Liver (tissue), 9 donors: ENCODE measurements around the gene CCIN. TPM values are rescaled to one million over a fixed set of nuclear protein-coding genes. Genes with fewer than 3 reads are reported as not detected.

Experiments used
- DNase-seq: peaks from one replicate; pipeline ENCODE4 v3.0.0-alpha.2; 2017; ENCODE audit warnings: low spot score
- H3K27ac ChIP-seq, 2 donors: one replicate each; pipeline ENCODE4 v1.7.0; 2013; ENCODE audit warnings: inconsistent platforms in 2 of 2, low read length in 2 of 2, control low read depth in 1 of 2, low read depth in 1 of 2, mild to moderate bottlenecking in 1 of 2
- H3K27me3 ChIP-seq, 4 donors: one replicate each; pipeline versions ENCODE4 v1.6.1 to v1.7.0; 2013; ENCODE audit warnings: low read length in 3 of 4, inconsistent platforms in 1 of 4, mild to moderate bottlenecking in 1 of 4, moderate library complexity in 1 of 4; ENCODE audit not compliant: control insufficient read depth in 4 of 4, insufficient read depth in 4 of 4
- H3K36me3 ChIP-seq, 4 donors: one replicate each; pipeline versions ENCODE4 v1.6.1 to v1.7.0; 2013; ENCODE audit warnings: low read length in 3 of 4, mild to moderate bottlenecking in 3 of 4, low read depth in 1 of 4, moderate library complexity in 1 of 4; ENCODE audit not compliant: control insufficient read depth in 4 of 4, insufficient read depth in 3 of 4
- H3K4me1 ChIP-seq, 4 donors: one replicate each; pipeline versions ENCODE4 v1.6.1 to v1.7.0; 2013; ENCODE audit warnings: low read length in 3 of 4, mild to moderate bottlenecking in 3 of 4, moderate library complexity in 1 of 4; ENCODE audit not compliant: control insufficient read depth in 4 of 4, insufficient read depth in 4 of 4
- H3K4me3 ChIP-seq, 3 donors: one replicate each; pipeline versions ENCODE4 v1.6.1 to v1.7.0; 2013; ENCODE audit warnings: low read length in 3 of 3, control low read depth in 1 of 3, low read depth in 1 of 3, mild to moderate bottlenecking in 1 of 3
- H3K9ac ChIP-seq, 2 donors: one replicate each; pipeline ENCODE4 v1.7.0; 2013; ENCODE audit warnings: low read length in 2 of 2, mild to moderate bottlenecking in 2 of 2, moderate library complexity in 2 of 2, control low read depth in 1 of 2, low read depth in 1 of 2
- H3K9me3 ChIP-seq, 4 donors: one replicate each; pipeline versions ENCODE4 v1.6.1 to v1.7.0; 2013; ENCODE audit warnings: low read length in 3 of 4; ENCODE audit not compliant: control insufficient read depth in 4 of 4
- ATF3 ChIP-seq: IDR thresholded peaks from 2 replicates; pipeline ENCODE4 v1.6.1; 2016; ENCODE audit warnings: antibody characterized with exemption
- EGR1 ChIP-seq, 2 donors: IDR thresholded peaks; 2 replicates each; pipeline ENCODE4 v1.6.1; 2016 to 2018; ENCODE audit warnings: antibody characterized with exemption in 2 of 2, low read depth in 2 of 2
- FOXA1 ChIP-seq: IDR thresholded peaks from 2 replicates; pipeline ENCODE4 v1.6.1; 2016; ENCODE audit warnings: antibody characterized with exemption
- GABPA ChIP-seq, 2 donors: IDR thresholded peaks in 1 of 2; conservative IDR thresholded peaks in 1 of 2; 2 replicates each; pipeline ENCODE4 v1.6.1; 2016; ENCODE audit warnings: antibody characterized with exemption in 2 of 2, mild to moderate bottlenecking in 1 of 2, moderate library complexity in 1 of 2
- HNF4A ChIP-seq, 2 donors: conservative IDR thresholded peaks; 2 replicates each; pipeline ENCODE4 v1.6.1; 2016; ENCODE audit warnings: antibody characterized with exemption in 2 of 2, mild to moderate bottlenecking in 2 of 2
- HNF4G ChIP-seq: IDR thresholded peaks from 2 replicates; pipeline ENCODE4 v1.6.1; 2016; ENCODE audit warnings: antibody characterized with exemption
- JUND ChIP-seq, 2 donors: IDR thresholded peaks; 2 replicates each; pipeline ENCODE4 v1.6.1; 2016; ENCODE audit warnings: antibody characterized with exemption in 2 of 2
- NR2F2 ChIP-seq: IDR thresholded peaks from 2 replicates; pipeline ENCODE4 v1.6.1; 2016; ENCODE audit warnings: antibody characterized with exemption
- RAD21 ChIP-seq, 2 donors: IDR thresholded peaks; 2 replicates each; pipeline ENCODE4 v1.6.1; 2016; ENCODE audit warnings: antibody characterized with exemption in 2 of 2, mild to moderate bottlenecking in 2 of 2
- REST ChIP-seq: IDR thresholded peaks from 2 replicates; pipeline ENCODE4 v1.6.1; 2016; ENCODE audit warnings: antibody characterized with exemption, mild to moderate bottlenecking
- RXRA ChIP-seq, 2 donors: IDR thresholded peaks; 2 replicates each; pipeline ENCODE4 v1.6.1; 2017 to 2018; ENCODE audit warnings: antibody characterized with exemption in 2 of 2, mild to moderate bottlenecking in 1 of 2
- SP1 ChIP-seq: IDR thresholded peaks from 2 replicates; pipeline ENCODE4 v1.6.1; 2018; ENCODE audit warnings: antibody characterized with exemption, mild to moderate bottlenecking
- TAF1 ChIP-seq: conservative IDR thresholded peaks from 2 replicates; pipeline ENCODE4 v1.6.1; 2016; ENCODE audit warnings: antibody characterized with exemption, mild to moderate bottlenecking
- YY1 ChIP-seq: IDR thresholded peaks from 2 replicates; pipeline ENCODE4 v1.6.1; 2016; ENCODE audit warnings: antibody characterized with exemption, mild to moderate bottlenecking
- WGBS: extraction: QIAGEN DNeasy Blood & Tissue Kit; methylation state at CpG from one replicate; pipeline ENCODE4 v1.1.7; 2013; 5-methylcytosine and 5-hydroxymethylcytosine counted together
- polyA plus RNA-seq, 2 donors: library from polyadenylated mRNA; stranded (reverse) in 1 of 2; unstranded in 1 of 2; fragments of 200-250 nt in 1 of 2; fragments of >200 nt in 1 of 2; fragmentation: Nextera tagmentation in 1 of 2; extraction: Ambion mirVana in 1 of 2; gene quantifications; one replicate each; pipeline versions ENCODE4 v1.2.1 to v1.2.3, GENCODE V29; 2013 to 2015
- total RNA-seq, 2 donors: library from RNA; depleted of rRNA; stranded (reverse); fragments of >200 nt; gene quantifications; one replicate each; pipeline ENCODE4 v1.2.3, GENCODE V29; 2014
- TF ChIP-seq, protein P1 (sequence below): IDR thresholded peaks from 2 replicates; pipeline ENCODE4 v1.6.1; 2016; ENCODE audit warnings: antibody characterized with exemption
- TF ChIP-seq, protein P2 (sequence below): IDR thresholded peaks from 2 replicates; pipeline ENCODE4 v1.6.1; 2016; ENCODE audit warnings: antibody characterized with exemption
- TF ChIP-seq, protein P3 (sequence below): fragments of 150-350 bp; IDR thresholded peaks from 2 replicates; pipeline ENCODE4 v1.5.1; 2017; ENCODE audit warnings: improper control_type of control experiment, low read depth, low read length; ENCODE audit not compliant: missing input control
- donor health status: healthy.
- donor health status: healthy.
- donor health status: healthy.
- donor health status: healthy.
- donor health status: healthy.

The CCIN gene
- total and polyA plus RNA-seq, 4 donors: not detected

GRCh38 chr9:36132086-36132485 is 37.1 kb upstream of the CCIN start:
- Histone ChIP-seq H3K36me3 (no peaks in the 10 kb centered on the region), H3K9ac (no peak overlapping the region), H3K9me3 (no peaks in the 10 kb centered on the region), H3K4me3 (no peak overlapping the region), H3K27ac (no peak overlapping the region), H3K27me3 (no peaks in the 10 kb centered on the region), H3K4me1 (peaks cover 3 to 16% (median 15%) of the 10 kb centered on the region in 4 donors)
- WGBS: 70% methylated on average over 3 of the region's 3 CpGs
- TF ChIP-seq, protein P1, sequence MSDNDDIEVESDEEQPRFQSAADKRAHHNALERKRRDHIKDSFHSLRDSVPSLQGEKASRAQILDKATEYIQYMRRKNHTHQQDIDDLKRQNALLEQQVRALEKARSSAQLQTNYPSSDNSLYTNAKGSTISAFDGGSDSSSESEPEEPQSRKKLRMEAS: no peak
- TF ChIP-seq JUND (IDR thresholded peaks at IDR 0.05) (no peak), ATF3 (no peak), GABPA (IDR thresholded peaks at IDR 0.05 in 1 of 2, conservative IDR thresholded peaks at IDR 0.05 in 1 of 2) (no peak), NR2F2 (no peak), REST (no peak), HNF4G (no peak), EGR1 (IDR thresholded peaks at IDR 0.05; ENCODE audit: low read depth in 2 of 2) (no peak), FOXA1 (no peak), YY1 (no peak)
- TF ChIP-seq, protein P2, sequence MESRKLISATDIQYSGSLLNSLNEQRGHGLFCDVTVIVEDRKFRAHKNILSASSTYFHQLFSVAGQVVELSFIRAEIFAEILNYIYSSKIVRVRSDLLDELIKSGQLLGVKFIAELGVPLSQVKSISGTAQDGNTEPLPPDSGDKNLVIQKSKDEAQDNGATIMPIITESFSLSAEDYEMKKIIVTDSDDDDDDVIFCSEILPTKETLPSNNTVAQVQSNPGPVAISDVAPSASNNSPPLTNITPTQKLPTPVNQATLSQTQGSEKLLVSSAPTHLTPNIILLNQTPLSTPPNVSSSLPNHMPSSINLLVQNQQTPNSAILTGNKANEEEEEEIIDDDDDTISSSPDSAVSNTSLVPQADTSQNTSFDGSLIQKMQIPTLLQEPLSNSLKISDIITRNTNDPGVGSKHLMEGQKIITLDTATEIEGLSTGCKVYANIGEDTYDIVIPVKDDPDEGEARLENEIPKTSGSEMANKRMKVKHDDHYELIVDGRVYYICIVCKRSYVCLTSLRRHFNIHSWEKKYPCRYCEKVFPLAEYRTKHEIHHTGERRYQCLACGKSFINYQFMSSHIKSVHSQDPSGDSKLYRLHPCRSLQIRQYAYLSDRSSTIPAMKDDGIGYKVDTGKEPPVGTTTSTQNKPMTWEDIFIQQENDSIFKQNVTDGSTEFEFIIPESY: no peak
- TF ChIP-seq, protein P3, sequence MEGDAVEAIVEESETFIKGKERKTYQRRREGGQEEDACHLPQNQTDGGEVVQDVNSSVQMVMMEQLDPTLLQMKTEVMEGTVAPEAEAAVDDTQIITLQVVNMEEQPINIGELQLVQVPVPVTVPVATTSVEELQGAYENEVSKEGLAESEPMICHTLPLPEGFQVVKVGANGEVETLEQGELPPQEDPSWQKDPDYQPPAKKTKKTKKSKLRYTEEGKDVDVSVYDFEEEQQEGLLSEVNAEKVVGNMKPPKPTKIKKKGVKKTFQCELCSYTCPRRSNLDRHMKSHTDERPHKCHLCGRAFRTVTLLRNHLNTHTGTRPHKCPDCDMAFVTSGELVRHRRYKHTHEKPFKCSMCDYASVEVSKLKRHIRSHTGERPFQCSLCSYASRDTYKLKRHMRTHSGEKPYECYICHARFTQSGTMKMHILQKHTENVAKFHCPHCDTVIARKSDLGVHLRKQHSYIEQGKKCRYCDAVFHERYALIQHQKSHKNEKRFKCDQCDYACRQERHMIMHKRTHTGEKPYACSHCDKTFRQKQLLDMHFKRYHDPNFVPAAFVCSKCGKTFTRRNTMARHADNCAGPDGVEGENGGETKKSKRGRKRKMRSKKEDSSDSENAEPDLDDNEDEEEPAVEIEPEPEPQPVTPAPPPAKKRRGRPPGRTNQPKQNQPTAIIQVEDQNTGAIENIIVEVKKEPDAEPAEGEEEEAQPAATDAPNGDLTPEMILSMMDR: no peak
- DNase-seq: no peak

GRCh38 chr9:36134761-36135505 is 34.3 kb upstream of the CCIN start:
- DNase-seq: no peak
- H3K9me3 ChIP-seq: no peaks in the 10 kb centered on the region
- TF ChIP-seq YY1: no peak
- no peak for TF ChIP-seq REST
- TF ChIP-seq EGR1 (IDR thresholded peaks at IDR 0.05; ENCODE audit: low read depth in 2 of 2): no peak
- TF ChIP-seq RXRA (IDR thresholded peaks at IDR 0.05): no peak
- no peak for TF ChIP-seq NR2F2
- TF ChIP-seq SP1: no peak
- TF ChIP-seq RAD21 (IDR thresholded peaks at IDR 0.05): no peak
- no peak for TF ChIP-seq HNF4A (conservative IDR thresholded peaks at IDR 0.05)
- no peak for TF ChIP-seq JUND (IDR thresholded peaks at IDR 0.05)
- TF ChIP-seq, protein P1: no peak
- TF ChIP-seq TAF1: no peak
- TF ChIP-seq, protein P2: no peak

More at GRCh38 chr9:36134761-36135505, 34.3 kb upstream of the CCIN start:
- no peak overlapping the region for H3K27ac ChIP-seq
- H3K36me3 ChIP-seq: no peaks in the 10 kb centered on the region
- H3K4me1 ChIP-seq: peaks cover 4 to 23% (median 18%) of the 10 kb centered on the region in 4 donors
- WGBS: 60% methylated on average over 9 of the region's 9 CpGs
- H3K4me3 ChIP-seq: no peak overlapping the region
- H3K27me3 ChIP-seq: no peaks in the 10 kb centered on the region
- H3K9ac ChIP-seq: no peak overlapping the region
